GM12873 (cell line): Measurements from ENCODE around the gene RMI1.

ENCODE experiments used
- CTCF ChIP-seq: IDR thresholded peaks from 2 replicates; pipeline ENCODE4 v1.5.1; 2012; ENCODE audit warnings: low read depth, mild to moderate bottlenecking, moderate library complexity, low read length, control low read depth; ENCODE audit not compliant: insufficient read depth; ENCODE audit errors: missing control alignments

Gene RMI1

GRCh38 chr9:83980395-83981125, at the start of gene RMI1:
RMI1 (plus strand) TSS chr9:83980805; CDS start chr9:84000987, 20,182 bp downstream.
- peak; percentile 23 for TF ChIP-seq CTCF

- TF ChIP-seq CTCF = no peak
Measured at GRCh38 chr9:83930881-83931280, 49.7 kb upstream of the RMI1 start.

GRCh38 chr9:83932011-83932410, 48.6 kb upstream of the RMI1 start:
- TF ChIP-seq CTCF = no peak

DNA sequence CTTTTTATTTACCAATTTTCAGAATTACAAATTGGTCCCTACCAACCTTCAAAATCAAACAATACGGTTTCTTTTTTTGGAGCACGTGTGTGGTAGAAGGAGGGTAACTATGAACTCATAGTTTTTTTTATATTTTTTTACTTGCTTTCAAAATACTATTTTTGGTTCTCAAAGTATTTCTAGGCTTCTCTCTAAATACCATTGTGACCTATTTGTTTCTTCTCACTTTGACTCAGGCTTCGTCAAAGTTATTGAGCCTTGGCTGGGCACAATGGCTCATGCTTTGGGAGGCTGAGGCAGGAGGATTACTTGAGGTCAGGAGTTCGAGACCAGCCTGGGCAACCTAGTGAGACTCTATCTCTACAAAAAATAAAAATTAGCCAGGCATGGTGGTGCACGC, 47.8 kb upstream of the RMI1 start:
- TF ChIP-seq CTCF = no peak

- TF ChIP-seq CTCF = no peak
Measured at GRCh38 chr9:83933790-83934189, 46.8 kb upstream of the RMI1 start.

GRCh38 chr9:83934569-83935275, 45.9 kb upstream of the RMI1 start:
- TF ChIP-seq CTCF = no peak

DNA sequence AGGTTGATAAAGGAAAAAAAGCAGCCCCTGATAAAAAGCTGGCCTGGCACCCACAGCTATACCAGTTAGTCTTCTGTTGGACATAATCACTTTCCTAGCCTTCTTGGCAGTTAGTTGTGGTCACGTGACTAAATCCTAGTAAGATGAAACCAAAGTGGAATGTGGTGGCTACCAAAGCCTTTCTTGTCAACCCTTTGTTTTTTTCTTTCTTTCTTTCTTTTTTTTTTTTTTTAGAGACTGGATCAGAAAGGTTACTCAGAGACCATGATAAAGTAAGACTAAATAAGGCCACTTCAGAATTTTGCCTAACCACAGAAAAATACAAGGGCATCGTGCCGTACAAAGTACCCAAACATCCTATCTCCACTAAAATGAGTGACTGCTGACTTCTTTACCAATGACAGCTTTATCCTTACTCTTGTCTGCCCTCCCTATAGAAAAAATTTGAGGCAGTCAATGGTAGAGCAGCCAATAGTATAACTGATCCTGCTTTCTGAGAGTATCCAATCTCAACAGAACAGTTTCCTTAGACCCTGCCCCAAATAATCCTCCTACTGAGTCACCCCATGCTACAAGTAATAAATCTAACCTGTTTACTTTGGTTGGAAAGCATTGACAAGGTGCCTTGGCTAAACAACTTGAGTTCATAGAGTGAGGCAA, 45.2 kb upstream of the RMI1 start:
- TF ChIP-seq CTCF = no peak
